K562 (cell line): Measurements from ENCODE around the gene ERN1. TPM values are rescaled to one million over a fixed set of nuclear protein-coding genes. Genes with fewer than 3 reads are reported as not detected.

Source experiments
- ATF7 ChIP-seq: fragments of 450-650 bp; IDR thresholded peaks from 2 replicates; pipeline ENCODE4 v1.7.1; 2014; ENCODE audit warnings: mild to moderate bottlenecking, moderate library complexity
- BRF1 ChIP-seq: IDR thresholded peaks from 3 replicates; pipeline ENCODE4 v1.6.1; 2011; ENCODE audit warnings: borderline replicate concordance, mild to moderate bottlenecking; ENCODE audit not compliant: insufficient read length; ENCODE audit errors: extremely low read depth
- CBFA2T3 ChIP-seq: fragments of 450-650 bp; IDR thresholded peaks from 2 replicates; pipeline ENCODE4 v1.6.1; 2017
- ETS2 ChIP-seq: IDR thresholded peaks from 2 replicates; pipeline ENCODE4 v1.6.1; 2016; ENCODE audit warnings: borderline replicate concordance, missing genetic modification characterization, mild to moderate bottlenecking, moderate library complexity, missing compliant biosample characterization; ENCODE audit not compliant: poor library complexity, severe bottlenecking
- KHSRP ChIP-seq: fragments of 450-650 bp; IDR thresholded peaks from 2 replicates; pipeline ENCODE4 v1.6.1; 2017
- LCOR ChIP-seq: sonication (generic); formaldehyde crosslinking; IDR thresholded peaks from 2 replicates; pipeline ENCODE4 v1.8.0; 2022; ENCODE audit warnings: mild to moderate bottlenecking, missing genetic modification reagents
- MYC ChIP-seq, 2 experiments: fragments of 250-450 bp in 1 of 2; sonication (Bioruptor Pico) in 1 of 2; IDR thresholded peaks; 2 replicates each; pipeline versions ENCODE4 v1.5.1 to v1.6.1; 2012 to 2021; ENCODE audit warnings: low read depth in 2 of 2, borderline replicate concordance in 1 of 2, improper control_type of control experiment in 1 of 2, low read length in 1 of 2, mild to moderate bottlenecking in 1 of 2, moderate library complexity in 1 of 2
- MYNN ChIP-seq, 2 experiments: sonication (generic); formaldehyde crosslinking in 1 of 2; IDR thresholded peaks; 2 replicates each; pipeline versions ENCODE4 v1.5.0 to v1.6.1; 2016 to 2020; ENCODE audit warnings: antibody characterized with exemption in 1 of 2, missing genetic modification reagents in 1 of 2
- NR3C1 ChIP-seq: sonication (generic); formaldehyde crosslinking; IDR thresholded peaks from 2 replicates; pipeline ENCODE4 v1.8.1; 2022; ENCODE audit warnings: missing genetic modification reagents
- PTRF ChIP-seq: fragments of 450-650 bp; IDR thresholded peaks from 2 replicates; pipeline ENCODE4 v1.6.1; 2016; ENCODE audit warnings: mild to moderate bottlenecking, missing genetic modification characterization, missing compliant biosample characterization
- PURB ChIP-seq: sonication (generic); formaldehyde crosslinking; IDR thresholded peaks from 2 replicates; pipeline ENCODE4 v1.9.0; 2021; ENCODE audit warnings: low read depth, mild to moderate bottlenecking, missing genetic modification reagents
- RBM14 ChIP-seq: fragments of 200-400 bp; formaldehyde crosslinking; IDR thresholded peaks from 2 replicates; pipeline ENCODE4 v1.6.1; 2018; ENCODE audit warnings: low read depth, mild to moderate bottlenecking, low read length, moderate library complexity, borderline replicate concordance; ENCODE audit not compliant: insufficient read depth
- RBM25 ChIP-seq: fragments of 200-400 bp; formaldehyde crosslinking; IDR thresholded peaks from 2 replicates; pipeline ENCODE4 v1.6.1; 2018; ENCODE audit warnings: low read length, low read depth, moderate library complexity; ENCODE audit not compliant: severe bottlenecking
- SP1 ChIP-seq: sonication (generic); formaldehyde crosslinking; IDR thresholded peaks from 2 replicates; pipeline ENCODE4 v1.8.1; 2022; ENCODE audit warnings: mild to moderate bottlenecking, missing genetic modification reagents
- SRSF3 ChIP-seq: fragments of 200-400 bp; formaldehyde crosslinking; IDR thresholded peaks from 2 replicates; pipeline ENCODE4 v1.6.1; 2016; ENCODE audit warnings: mild to moderate bottlenecking, low read length, moderate library complexity; ENCODE audit not compliant: insufficient read depth
- ZNF121 ChIP-seq: sonication (generic); formaldehyde crosslinking; conservative IDR thresholded peaks from 2 replicates; pipeline ENCODE4 v1.8.0; 2022; ENCODE audit warnings: missing genetic modification reagents
- ZNF212 ChIP-seq: fragments of 450-650 bp; formaldehyde crosslinking; IDR thresholded peaks from 2 replicates; pipeline ENCODE4 v1.4.0; 2020; ENCODE audit warnings: mild to moderate bottlenecking
- polyA plus RNA-seq, 8 experiments: library from polyadenylated mRNA; depleted of rRNA in 4 of 8; stranded (reverse) in 5 of 8; unstranded in 3 of 8; fragments of >200 nt; fragmentation: Nextera tagmentation in 2 of 8; fragmentation: Illumina TruSeq in 1 of 8; extraction: Ambion mirVana in 2 of 8; extraction: Trizol in 1 of 8; gene quantifications; 2 replicates each; pipeline versions ENCODE4 v1.2.1 to v1.2.3, GENCODE V29; 2011 to 2014; ENCODE audit warnings: inconsistent platforms in 1 of 8, missing spikeins in 1 of 8
- total RNA-seq, 7 experiments: library from RNA; depleted of rRNA in 6 of 7; stranded (reverse); fragments of >200 nt in 6 of 7; fragmentation: Illumina TruSeq in 2 of 7; extraction: Trizol in 2 of 7; gene quantifications; 2 replicates each; pipeline versions ENCODE4 v1.2.1 to v1.2.3, GENCODE V29; 2011 to 2021; ENCODE audit warnings: low replicate concordance in 1 of 7
- TF ChIP-seq, protein P1 (sequence below): fragments of 450-650 bp; IDR thresholded peaks from 2 replicates; pipeline ENCODE4 v1.6.1; 2016; ENCODE audit warnings: antibody characterized with exemption
- TF ChIP-seq, protein P2 (sequence below): sonication (generic); formaldehyde crosslinking; IDR thresholded peaks from 2 replicates; pipeline ENCODE4 v1.8.0; 2023; ENCODE audit warnings: mild to moderate bottlenecking, missing genetic modification reagents
- TF ChIP-seq, protein P3 (sequence below): sonication (generic); formaldehyde crosslinking; IDR thresholded peaks from 2 replicates; pipeline ENCODE4 v1.8.1; 2023; ENCODE audit warnings: mild to moderate bottlenecking, missing genetic modification reagents
- TF ChIP-seq, protein P4 (sequence below): fragments of 250-450 bp; sonication (Bioruptor Pico); IDR thresholded peaks from 2 replicates; pipeline ENCODE4 v1.8.0; 2022; ENCODE audit warnings: inconsistent platforms, mild to moderate bottlenecking, moderate library complexity, borderline replicate concordance

ERN1 gene
- total and polyA plus RNA-seq, 9 of the 15 experiments (the other 6 are each of a cell fraction or from before 2014, with no cell fraction given): 2.1 to 22.5 (median 7.3) TPM

DNA sequence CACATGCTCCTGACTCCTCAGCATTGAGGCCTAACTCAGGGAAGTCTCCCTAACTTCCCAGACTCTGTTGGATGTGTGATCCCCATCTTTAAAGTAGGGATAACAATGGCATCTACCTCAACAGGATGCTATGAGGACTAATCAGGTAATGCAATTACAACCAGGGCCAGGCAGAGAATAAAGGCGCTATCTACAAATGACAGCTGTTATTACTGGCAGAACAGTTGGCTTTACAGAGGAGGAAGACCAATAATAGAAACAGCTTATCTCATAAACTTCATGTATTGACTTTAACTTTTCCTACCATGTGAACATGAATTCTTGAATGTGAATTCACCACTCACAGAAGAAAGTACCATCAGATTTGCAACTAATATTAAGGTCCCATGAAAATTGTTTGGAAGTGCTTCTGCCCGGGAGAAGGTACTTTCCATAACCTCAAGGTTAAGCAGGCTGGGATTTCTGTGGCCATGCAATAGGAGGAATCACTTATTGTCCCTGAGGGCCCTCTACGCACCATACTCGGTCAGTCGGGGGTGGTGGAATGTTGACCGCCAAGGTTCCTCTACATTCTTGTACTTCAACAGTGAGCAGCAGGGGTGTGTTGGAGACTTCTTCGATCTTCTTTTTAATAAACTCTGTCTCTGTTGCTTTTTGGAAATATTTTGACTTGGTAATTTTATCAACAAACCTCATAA is 22.6 kb upstream of the ERN1 start (continued):
- TF ChIP-seq, protein P1, sequence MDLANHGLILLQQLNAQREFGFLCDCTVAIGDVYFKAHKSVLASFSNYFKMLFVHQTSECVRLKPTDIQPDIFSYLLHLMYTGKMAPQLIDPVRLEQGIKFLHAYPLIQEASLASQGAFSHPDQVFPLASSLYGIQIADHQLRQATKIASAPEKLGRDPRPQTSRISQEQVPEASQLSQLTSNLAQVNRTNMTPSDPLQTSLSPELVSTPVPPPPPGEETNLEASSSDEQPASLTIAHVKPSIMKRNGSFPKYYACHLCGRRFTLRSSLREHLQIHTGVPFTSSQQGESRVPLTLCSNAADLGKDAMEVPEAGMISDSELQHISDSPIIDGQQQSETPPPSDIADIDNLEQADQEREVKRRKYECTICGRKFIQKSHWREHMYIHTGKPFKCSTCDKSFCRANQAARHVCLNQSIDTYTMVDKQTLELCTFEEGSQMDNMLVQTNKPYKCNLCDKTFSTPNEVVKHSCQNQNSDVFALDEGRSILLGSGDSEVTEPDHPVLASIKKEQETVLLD: no peak
- no peak for TF ChIP-seq ZNF121 (CRISPR knock-in tag)
- TF ChIP-seq MYNN (IDR thresholded peaks at IDR 0.05): no peak
- no peak for TF ChIP-seq MYNN (CRISPR knock-in tag; IDR thresholded peaks at IDR 0.05)
- TF ChIP-seq CBFA2T3: peak; percentile 44
- TF ChIP-seq, protein P2, sequence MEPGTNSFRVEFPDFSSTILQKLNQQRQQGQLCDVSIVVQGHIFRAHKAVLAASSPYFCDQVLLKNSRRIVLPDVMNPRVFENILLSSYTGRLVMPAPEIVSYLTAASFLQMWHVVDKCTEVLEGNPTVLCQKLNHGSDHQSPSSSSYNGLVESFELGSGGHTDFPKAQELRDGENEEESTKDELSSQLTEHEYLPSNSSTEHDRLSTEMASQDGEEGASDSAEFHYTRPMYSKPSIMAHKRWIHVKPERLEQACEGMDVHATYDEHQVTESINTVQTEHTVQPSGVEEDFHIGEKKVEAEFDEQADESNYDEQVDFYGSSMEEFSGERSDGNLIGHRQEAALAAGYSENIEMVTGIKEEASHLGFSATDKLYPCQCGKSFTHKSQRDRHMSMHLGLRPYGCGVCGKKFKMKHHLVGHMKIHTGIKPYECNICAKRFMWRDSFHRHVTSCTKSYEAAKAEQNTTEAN: no peak
- TF ChIP-seq NR3C1 (CRISPR knock-in tag): no peak
- no peak for TF ChIP-seq ETS2
- no peak for TF ChIP-seq ATF7
- TF ChIP-seq LCOR: no peak
- TF ChIP-seq, protein P3, sequence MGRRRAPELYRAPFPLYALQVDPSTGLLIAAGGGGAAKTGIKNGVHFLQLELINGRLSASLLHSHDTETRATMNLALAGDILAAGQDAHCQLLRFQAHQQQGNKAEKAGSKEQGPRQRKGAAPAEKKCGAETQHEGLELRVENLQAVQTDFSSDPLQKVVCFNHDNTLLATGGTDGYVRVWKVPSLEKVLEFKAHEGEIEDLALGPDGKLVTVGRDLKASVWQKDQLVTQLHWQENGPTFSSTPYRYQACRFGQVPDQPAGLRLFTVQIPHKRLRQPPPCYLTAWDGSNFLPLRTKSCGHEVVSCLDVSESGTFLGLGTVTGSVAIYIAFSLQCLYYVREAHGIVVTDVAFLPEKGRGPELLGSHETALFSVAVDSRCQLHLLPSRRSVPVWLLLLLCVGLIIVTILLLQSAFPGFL (CRISPR knock-in tag): no peak
- no peak for TF ChIP-seq RBM14
- 0 out of 2 replicates have a peak, but pooled peaks have one; percentile 26 for TF ChIP-seq SP1 (CRISPR knock-in tag)
- no peak for TF ChIP-seq BRF1
- no peak for TF ChIP-seq SRSF3
- TF ChIP-seq MYC (IDR thresholded peaks at IDR 0.05; ENCODE audit: low read depth, low read length): no peak
- no peak for TF ChIP-seq MYC (CRISPR knock-in tag; IDR thresholded peaks at IDR 0.05; ENCODE audit: borderline replicate concordance, low read depth)
- TF ChIP-seq, protein P4, sequence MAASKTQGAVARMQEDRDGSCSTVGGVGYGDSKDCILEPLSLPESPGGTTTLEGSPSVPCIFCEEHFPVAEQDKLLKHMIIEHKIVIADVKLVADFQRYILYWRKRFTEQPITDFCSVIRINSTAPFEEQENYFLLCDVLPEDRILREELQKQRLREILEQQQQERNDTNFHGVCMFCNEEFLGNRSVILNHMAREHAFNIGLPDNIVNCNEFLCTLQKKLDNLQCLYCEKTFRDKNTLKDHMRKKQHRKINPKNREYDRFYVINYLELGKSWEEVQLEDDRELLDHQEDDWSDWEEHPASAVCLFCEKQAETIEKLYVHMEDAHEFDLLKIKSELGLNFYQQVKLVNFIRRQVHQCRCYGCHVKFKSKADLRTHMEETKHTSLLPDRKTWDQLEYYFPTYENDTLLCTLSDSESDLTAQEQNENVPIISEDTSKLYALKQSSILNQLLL (CRISPR knock-in tag): no peak
- no peak for TF ChIP-seq ZNF212
- TF ChIP-seq RBM25: no peak
- TF ChIP-seq KHSRP: no peak
- TF ChIP-seq PURB (CRISPR knock-in tag): no peak
- TF ChIP-seq PTRF (tag): no peak
